WTC11 (cell line): ENCODE results near the gene MAP2K1. TPM values are rescaled to one million over a fixed set of nuclear protein-coding genes. Genes with fewer than 3 reads are reported as not detected.

Experiments
- ATAC-seq: fragments of 200-7000 bp; cut with Tn5 transposase; 2 replicates; pipeline ENCODE4 v1.10.0; 2021; ENCODE audit warnings: mild to moderate bottlenecking, moderate library complexity
- CTCF ChIA-PET: fragments of 300-600 bp; sonication (Branson Sonifier 250); formaldehyde crosslinking; loops from one replicate; lab custom pipeline; 2021; ENCODE audit warnings: antibody characterized with exemption; lab: Charles Lee
- POLR2A ChIA-PET: fragments of 350-600 bp; sonication (Branson Sonifier 250); formaldehyde crosslinking; loops from one replicate; lab custom pipeline; 2021; ENCODE audit warnings: antibody characterized with exemption; lab: Charles Lee
- DNase-seq: peaks from one replicate; pipeline ENCODE4 v3.0.0; 2021; ENCODE audit warnings: low spot score
- H3K27ac Mint-ChIP-seq: 2 replicates; pipeline ENCODE4 v1.8.0; 2021; ENCODE audit warnings: mixed read lengths
- H3K27me3 Mint-ChIP-seq: 2 replicates; pipeline ENCODE4 v1.8.0; 2021; ENCODE audit warnings: low read depth, mild to moderate bottlenecking, moderate library complexity, mixed read lengths
- H3K36me3 Mint-ChIP-seq: 2 replicates; pipeline ENCODE4 v1.8.0; 2021; ENCODE audit warnings: mixed read lengths
- H3K4me1 Mint-ChIP-seq: 2 replicates; pipeline ENCODE4 v1.8.0; 2022; ENCODE audit warnings: mixed read lengths
- H3K4me3 Mint-ChIP-seq: 2 replicates; pipeline ENCODE4 v1.8.0; 2021; ENCODE audit warnings: mild to moderate bottlenecking, moderate library complexity, mixed read lengths
- H3K9me3 Mint-ChIP-seq: 2 replicates; pipeline ENCODE4 v1.8.0; 2021; ENCODE audit warnings: mixed read lengths
- ATF1 ChIP-seq: sonication (generic); formaldehyde crosslinking; IDR thresholded peaks from 2 replicates; pipeline ENCODE4 v1.8.1; 2023; ENCODE audit warnings: mild to moderate bottlenecking, moderate library complexity, missing genetic modification reagents
- CBFB ChIP-seq: sonication (generic); formaldehyde crosslinking; IDR thresholded peaks from 2 replicates; pipeline ENCODE4 v1.8.1; 2022; ENCODE audit warnings: mild to moderate bottlenecking, low read depth, missing genetic modification reagents
- ELF4 ChIP-seq: sonication (generic); formaldehyde crosslinking; IDR thresholded peaks from 2 replicates; pipeline ENCODE4 v1.8.1; 2022; ENCODE audit warnings: low read depth, mild to moderate bottlenecking, moderate library complexity, missing genetic modification reagents
- EMX1 ChIP-seq: fragments of 250-450 bp; sonication (Bioruptor Pico); IDR thresholded peaks from 2 replicates; pipeline ENCODE4 v1.8.0; 2021; ENCODE audit warnings: mild to moderate bottlenecking
- ETV6 ChIP-seq: sonication (generic); formaldehyde crosslinking; IDR thresholded peaks from 2 replicates; pipeline ENCODE4 v1.8.1; 2022; ENCODE audit warnings: mild to moderate bottlenecking, missing genetic modification reagents
- GABPB1 ChIP-seq: sonication (generic); formaldehyde crosslinking; IDR thresholded peaks from 2 replicates; pipeline ENCODE4 v1.8.1; 2023; ENCODE audit warnings: mild to moderate bottlenecking, missing genetic modification reagents
- GTF2I ChIP-seq: fragments of 250-450 bp; sonication (Bioruptor Pico); conservative IDR thresholded peaks from 2 replicates; pipeline ENCODE4 v1.4.0; 2021; ENCODE audit warnings: mild to moderate bottlenecking
- MXD4 ChIP-seq: fragments of 250-450 bp; sonication (Bioruptor Pico); IDR thresholded peaks from 2 replicates; pipeline ENCODE4 v1.8.0; 2021; ENCODE audit warnings: mild to moderate bottlenecking, moderate library complexity, borderline replicate concordance
- NR3C1 ChIP-seq: sonication (generic); formaldehyde crosslinking; conservative IDR thresholded peaks from 2 replicates; pipeline ENCODE4 v1.8.1; 2023; ENCODE audit warnings: low read depth, mild to moderate bottlenecking, missing genetic modification reagents
- SMAD4 ChIP-seq: sonication (generic); formaldehyde crosslinking; IDR thresholded peaks from 2 replicates; pipeline ENCODE4 v1.8.0; 2022; ENCODE audit warnings: mild to moderate bottlenecking, missing genetic modification reagents
- TEAD1 ChIP-seq: sonication (generic); formaldehyde crosslinking; IDR thresholded peaks from 2 replicates; pipeline ENCODE4 v1.8.0; 2022; ENCODE audit warnings: mild to moderate bottlenecking, missing genetic modification reagents
- TEAD4 ChIP-seq: sonication (generic); formaldehyde crosslinking; IDR thresholded peaks from 2 replicates; pipeline ENCODE4 v1.8.0; 2022; ENCODE audit warnings: mild to moderate bottlenecking, missing genetic modification reagents
- ZNF317 ChIP-seq: sonication (generic); formaldehyde crosslinking; IDR thresholded peaks from 2 replicates; pipeline ENCODE4 v1.8.1; 2023; ENCODE audit warnings: low read depth, mild to moderate bottlenecking, moderate library complexity, missing genetic modification reagents, borderline replicate concordance
- ZNF396 ChIP-seq: fragments of 250-450 bp; sonication (Bioruptor Pico); IDR thresholded peaks from 2 replicates; pipeline ENCODE4 v1.8.0; 2021; ENCODE audit warnings: mild to moderate bottlenecking, moderate library complexity, borderline replicate concordance
- total RNA-seq: library from RNA; stranded (reverse); gene quantifications from 3 replicates; pipeline ENCODE4 v1.2.3, GENCODE V29; 2021
- TF ChIP-seq, protein P1 (sequence below): sonication (generic); formaldehyde crosslinking; IDR thresholded peaks from 2 replicates; pipeline ENCODE4 v1.8.0; 2022; ENCODE audit warnings: mild to moderate bottlenecking, missing genetic modification reagents
- TF ChIP-seq, protein P2 (sequence below): sonication (generic); formaldehyde crosslinking; IDR thresholded peaks from 2 replicates; pipeline ENCODE4 v1.8.1; 2023; ENCODE audit warnings: mild to moderate bottlenecking, moderate library complexity, missing genetic modification reagents
- TF ChIP-seq, protein P3 (sequence below): sonication (generic); formaldehyde crosslinking; IDR thresholded peaks from 2 replicates; pipeline ENCODE4 v1.8.0; 2023; ENCODE audit warnings: missing genetic modification reagents
- TF ChIP-seq, protein P4 (sequence below): sonication (generic); formaldehyde crosslinking; IDR thresholded peaks from 2 replicates; pipeline ENCODE4 v1.8.1; 2022; ENCODE audit warnings: mild to moderate bottlenecking, moderate library complexity, missing genetic modification reagents
- TF ChIP-seq, protein P5 (sequence below): sonication (generic); formaldehyde crosslinking; conservative IDR thresholded peaks from 2 replicates; pipeline ENCODE4 v1.8.1; 2023; ENCODE audit warnings: mild to moderate bottlenecking, low read depth, missing genetic modification reagents, moderate library complexity

The MAP2K1 gene
- total RNA-seq, 1 experiment from 2014 or later, result 93.0 TPM

DNA sequence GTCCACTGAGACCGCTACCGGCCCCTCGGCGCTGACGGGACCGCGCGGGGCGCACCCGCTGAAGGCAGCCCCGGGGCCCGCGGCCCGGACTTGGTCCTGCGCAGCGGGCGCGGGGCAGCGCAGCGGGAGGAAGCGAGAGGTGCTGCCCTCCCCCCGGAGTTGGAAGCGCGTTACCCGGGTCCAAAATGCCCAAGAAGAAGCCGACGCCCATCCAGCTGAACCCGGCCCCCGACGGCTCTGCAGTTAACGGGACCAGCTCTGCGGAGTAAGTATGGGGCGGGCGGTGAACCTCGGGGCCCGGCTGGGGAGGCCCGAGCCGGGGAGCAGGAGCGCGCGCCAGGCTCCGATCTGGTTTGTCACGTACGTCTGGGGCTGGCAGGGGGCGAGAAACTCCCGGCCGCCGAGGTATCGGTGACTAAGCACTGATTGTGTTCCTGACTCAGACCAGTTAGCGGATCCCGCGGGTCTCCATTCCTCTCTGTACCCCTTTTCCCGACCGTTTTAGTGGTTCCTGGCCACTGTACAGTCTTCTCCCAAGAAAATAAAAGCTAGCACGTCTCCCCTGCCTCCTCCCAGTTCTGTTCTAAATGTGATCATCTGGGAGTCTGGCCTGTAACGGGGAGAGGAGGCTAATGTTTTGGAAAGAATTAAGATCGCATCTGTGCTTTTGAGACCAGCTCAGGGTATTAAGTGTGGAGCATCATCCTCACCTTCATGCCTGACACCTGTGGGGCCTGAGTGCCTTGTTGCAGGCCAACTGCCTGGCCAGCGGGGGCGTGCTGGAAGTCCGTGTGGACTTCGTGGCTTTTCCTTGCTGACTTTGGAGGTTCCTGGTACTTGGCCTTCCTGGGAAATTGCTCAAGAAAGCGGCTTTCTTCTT, 691 bp downstream of the MAP2K1 start:
- Mint-ChIP-seq H3K27ac (peak overlapping the region; percentile 93), H3K4me3 (peak overlapping the region; percentile 95), H3K36me3 (peaks cover 20% of the 10 kb centered on the region), H3K27me3 (peaks cover 3% of the 10 kb centered on the region; the same call in 1 of the 2 replicates), H3K9me3 (no peaks in the 10 kb centered on the region), H3K4me1 (peaks cover 45% of the 10 kb centered on the region)
- DNase-seq, result peak; percentile 56
- POLR2A ChIA-PET, result interaction anchor here (0.6 to 1.4 kb wide), 5 partner anchors 16 to 118 kb away, joined by 4 to 6 read pairs (median 4); partner anchors contain the start of gene ZWILCH
- CTCF ChIA-PET, result interaction anchor here (0.7 to 3.6 kb wide), 16 partner anchors 7 to 471 kb away, joined by 3 to 41 read pairs (median 4); partner anchors contain the start of gene SNAPC5
- peak; percentile 19 for ATAC-seq
- peak; percentile 68; the same call in 1 of the 2 replicates for TF ChIP-seq ATF1 (CRISPR knock-in tag)
- TF ChIP-seq, protein P1, sequence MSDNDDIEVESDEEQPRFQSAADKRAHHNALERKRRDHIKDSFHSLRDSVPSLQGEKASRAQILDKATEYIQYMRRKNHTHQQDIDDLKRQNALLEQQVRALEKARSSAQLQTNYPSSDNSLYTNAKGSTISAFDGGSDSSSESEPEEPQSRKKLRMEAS (CRISPR knock-in tag), result 0 out of 2 replicates have a peak, but pooled peaks have one; percentile 5
- TF ChIP-seq SMAD4 (CRISPR knock-in tag), result no peak
- TF ChIP-seq, protein P2, sequence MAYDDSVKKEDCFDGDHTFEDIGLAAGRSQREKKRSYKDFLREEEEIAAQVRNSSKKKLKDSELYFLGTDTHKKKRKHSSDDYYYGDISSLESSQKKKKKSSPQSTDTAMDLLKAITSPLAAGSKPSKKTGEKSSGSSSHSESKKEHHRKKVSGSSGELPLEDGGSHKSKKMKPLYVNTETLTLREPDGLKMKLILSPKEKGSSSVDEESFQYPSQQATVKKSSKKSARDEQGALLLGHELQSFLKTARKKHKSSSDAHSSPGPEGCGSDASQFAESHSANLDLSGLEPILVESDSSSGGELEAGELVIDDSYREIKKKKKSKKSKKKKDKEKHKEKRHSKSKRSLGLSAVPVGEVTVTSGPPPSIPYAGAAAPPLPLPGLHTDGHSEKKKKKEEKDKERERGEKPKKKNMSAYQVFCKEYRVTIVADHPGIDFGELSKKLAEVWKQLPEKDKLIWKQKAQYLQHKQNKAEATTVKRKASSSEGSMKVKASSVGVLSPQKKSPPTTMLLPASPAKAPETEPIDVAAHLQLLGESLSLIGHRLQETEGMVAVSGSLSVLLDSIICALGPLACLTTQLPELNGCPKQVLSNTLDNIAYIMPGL, result peak; percentile 59; the same call in 1 of the 2 replicates

DNA sequence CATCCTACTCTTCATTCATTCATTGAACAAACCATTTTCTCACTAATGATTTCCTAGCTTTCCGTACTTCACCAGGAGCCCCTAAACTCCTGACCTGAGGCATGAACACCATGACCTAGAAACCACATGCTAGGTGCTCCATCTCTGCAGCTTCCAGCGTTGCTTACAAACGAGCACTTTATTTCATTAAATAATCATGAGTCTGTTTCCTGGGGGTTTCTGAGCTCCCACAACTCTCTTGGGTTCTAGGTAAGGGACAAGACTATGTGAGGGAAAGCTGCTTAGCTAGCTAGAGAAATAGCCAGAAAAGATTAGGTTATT, 1.3 kb downstream of the MAP2K1 start:
- Mint-ChIP-seq H3K27me3 (peaks cover 3% of the 10 kb centered on the region; the same call in 1 of the 2 replicates), H3K36me3 (peaks cover 22% of the 10 kb centered on the region), H3K4me3 (peak overlapping the region; percentile 95), H3K4me1 (peaks cover 48% of the 10 kb centered on the region), H3K9me3 (no peaks in the 10 kb centered on the region), H3K27ac (peak overlapping the region; percentile 93; the same call in 1 of the 2 replicates)
- no peak for TF ChIP-seq TEAD4 (CRISPR knock-in tag)
- no peak for TF ChIP-seq CBFB (CRISPR knock-in tag)
- TF ChIP-seq TEAD1 (CRISPR knock-in tag), result no peak
- no peak for ATAC-seq
- ChIA-PET CTCF (interaction anchor here (0.7 to 3.6 kb wide), 11 partner anchors 8 to 471 kb away, joined by 3 to 41 read pairs (median 3); partner anchors contain the start of gene SNAPC5), POLR2A (interaction anchor here (0.5 to 1.4 kb wide), 4 partner anchors 17 to 132 kb away, joined by 3 to 4 read pairs (median 4); partner anchors contain the start of gene ZWILCH)
- DNase-seq, result no peak

DNA sequence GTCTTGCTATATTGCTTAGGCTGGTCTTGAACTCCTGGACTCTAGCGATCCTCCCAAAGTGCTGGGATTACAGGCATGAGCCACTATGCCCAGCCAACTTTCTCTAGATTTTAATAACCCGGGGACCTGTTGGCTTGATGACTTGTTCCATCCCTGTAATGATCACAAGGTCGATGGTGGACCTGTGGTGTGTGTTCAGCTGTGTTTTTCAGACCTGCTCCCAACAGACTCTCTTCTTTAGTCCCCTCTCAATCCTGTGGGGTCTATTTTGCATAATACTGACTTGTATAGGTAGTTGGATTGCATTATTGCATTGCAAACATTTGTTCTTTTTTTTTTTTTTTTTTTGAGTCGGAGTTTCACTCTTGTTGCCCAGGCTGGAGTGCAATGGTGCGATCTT, 1.9 kb downstream of the MAP2K1 start:
- Mint-ChIP-seq H3K27ac (peak overlapping the region; percentile 74; the same call in 1 of the 2 replicates), H3K36me3 (peaks cover 22% of the 10 kb centered on the region), H3K9me3 (no peaks in the 10 kb centered on the region), H3K27me3 (peaks cover 3% of the 10 kb centered on the region; the same call in 1 of the 2 replicates), H3K4me1 (peaks cover 51% of the 10 kb centered on the region), H3K4me3 (peak overlapping the region; percentile 95)
- ChIA-PET CTCF (interaction anchor here (0.9 to 3.6 kb wide), 5 partner anchors 16 to 136 kb away, joined by 3 to 41 read pairs (median 4); partner anchors contain the start of gene SNAPC5), POLR2A (interaction anchor here (0.5 to 1.4 kb wide), 3 partner anchors 16 to 132 kb away, joined by 3 to 4 read pairs (median 4); partner anchors contain the start of gene ZWILCH)
- no peak for ATAC-seq
- DNase-seq, result no peak
- TF ChIP-seq ZNF317, result no peak

DNA sequence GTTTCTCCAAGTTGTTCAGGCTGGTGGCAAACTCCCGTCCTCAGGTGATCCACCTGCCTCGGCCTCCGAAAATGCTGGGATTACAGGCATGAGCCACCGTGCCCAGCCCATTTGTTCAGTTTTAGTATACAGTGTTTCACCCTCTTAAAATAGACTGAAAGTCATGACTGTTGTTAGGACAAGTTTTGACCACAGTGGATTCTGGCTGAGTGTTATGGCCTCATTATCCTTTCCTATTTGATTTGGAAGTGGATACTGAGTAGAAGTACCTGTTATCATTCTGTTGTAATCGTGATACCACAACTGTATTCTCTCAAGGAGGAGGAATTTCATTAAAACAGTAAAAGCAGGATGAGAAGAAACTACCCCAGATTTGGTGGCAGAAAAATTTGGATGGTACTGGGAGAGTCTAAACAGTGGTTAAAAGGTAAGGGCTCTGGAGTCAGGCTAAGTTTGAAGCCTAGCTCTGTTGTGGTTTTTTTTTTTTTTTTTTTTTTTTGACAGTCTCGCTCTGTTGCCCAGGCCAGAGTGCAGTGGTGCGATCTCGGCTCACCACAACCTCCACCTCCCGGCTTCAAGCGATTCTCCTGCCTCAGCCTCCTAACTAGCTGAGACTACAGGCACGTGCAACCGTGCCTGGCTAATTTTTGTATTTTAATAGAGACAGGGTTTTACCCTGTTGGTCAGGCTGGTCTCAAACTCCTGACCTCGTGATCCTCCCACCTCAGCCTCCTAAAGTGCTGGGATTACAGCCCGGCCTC, 2.6 kb downstream of the MAP2K1 start:
- ATAC-seq (no peak), DNase-seq (no peak)
- Mint-ChIP-seq H3K4me1 (peaks cover 54% of the 10 kb centered on the region), H3K9me3 (no peaks in the 10 kb centered on the region), H3K4me3 (peak overlapping the region; percentile 95), H3K27me3 (peaks cover 3% of the 10 kb centered on the region; the same call in 1 of the 2 replicates), H3K36me3 (peaks cover 22% of the 10 kb centered on the region), H3K27ac (peak overlapping the region; percentile 76)
- CTCF ChIA-PET, result interaction anchor here (0.6 to 3.6 kb wide), 2 partner anchors 109 to 153 kb away, joined by 3 to 41 read pairs; partner anchors contain the start of gene SNAPC5
- POLR2A ChIA-PET, result interaction anchor here (0.7 kb wide), 1 partner anchor 96 kb away, joined by 3 read pairs; no protein-coding TSS in a partner anchor
- TF ChIP-seq NR3C1 (CRISPR knock-in tag) (no peak), SMAD4 (CRISPR knock-in tag) (no peak), GABPB1 (CRISPR knock-in tag) (no peak), MXD4 (no peak), GTF2I (no peak), ZNF396 (no peak), EMX1 (no peak), ETV6 (CRISPR knock-in tag) (no peak), ELF4 (CRISPR knock-in tag) (no peak)
- TF ChIP-seq, protein P3, sequence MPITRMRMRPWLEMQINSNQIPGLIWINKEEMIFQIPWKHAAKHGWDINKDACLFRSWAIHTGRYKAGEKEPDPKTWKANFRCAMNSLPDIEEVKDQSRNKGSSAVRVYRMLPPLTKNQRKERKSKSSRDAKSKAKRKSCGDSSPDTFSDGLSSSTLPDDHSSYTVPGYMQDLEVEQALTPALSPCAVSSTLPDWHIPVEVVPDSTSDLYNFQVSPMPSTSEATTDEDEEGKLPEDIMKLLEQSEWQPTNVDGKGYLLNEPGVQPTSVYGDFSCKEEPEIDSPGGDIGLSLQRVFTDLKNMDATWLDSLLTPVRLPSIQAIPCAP (CRISPR knock-in tag), result no peak
- TF ChIP-seq, protein P4, sequence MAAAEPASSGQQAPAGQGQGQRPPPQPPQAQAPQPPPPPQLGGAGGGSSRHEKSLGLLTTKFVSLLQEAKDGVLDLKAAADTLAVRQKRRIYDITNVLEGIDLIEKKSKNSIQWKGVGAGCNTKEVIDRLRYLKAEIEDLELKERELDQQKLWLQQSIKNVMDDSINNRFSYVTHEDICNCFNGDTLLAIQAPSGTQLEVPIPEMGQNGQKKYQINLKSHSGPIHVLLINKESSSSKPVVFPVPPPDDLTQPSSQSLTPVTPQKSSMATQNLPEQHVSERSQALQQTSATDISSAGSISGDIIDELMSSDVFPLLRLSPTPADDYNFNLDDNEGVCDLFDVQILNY (CRISPR knock-in tag), result no peak
- TF ChIP-seq, protein P5, sequence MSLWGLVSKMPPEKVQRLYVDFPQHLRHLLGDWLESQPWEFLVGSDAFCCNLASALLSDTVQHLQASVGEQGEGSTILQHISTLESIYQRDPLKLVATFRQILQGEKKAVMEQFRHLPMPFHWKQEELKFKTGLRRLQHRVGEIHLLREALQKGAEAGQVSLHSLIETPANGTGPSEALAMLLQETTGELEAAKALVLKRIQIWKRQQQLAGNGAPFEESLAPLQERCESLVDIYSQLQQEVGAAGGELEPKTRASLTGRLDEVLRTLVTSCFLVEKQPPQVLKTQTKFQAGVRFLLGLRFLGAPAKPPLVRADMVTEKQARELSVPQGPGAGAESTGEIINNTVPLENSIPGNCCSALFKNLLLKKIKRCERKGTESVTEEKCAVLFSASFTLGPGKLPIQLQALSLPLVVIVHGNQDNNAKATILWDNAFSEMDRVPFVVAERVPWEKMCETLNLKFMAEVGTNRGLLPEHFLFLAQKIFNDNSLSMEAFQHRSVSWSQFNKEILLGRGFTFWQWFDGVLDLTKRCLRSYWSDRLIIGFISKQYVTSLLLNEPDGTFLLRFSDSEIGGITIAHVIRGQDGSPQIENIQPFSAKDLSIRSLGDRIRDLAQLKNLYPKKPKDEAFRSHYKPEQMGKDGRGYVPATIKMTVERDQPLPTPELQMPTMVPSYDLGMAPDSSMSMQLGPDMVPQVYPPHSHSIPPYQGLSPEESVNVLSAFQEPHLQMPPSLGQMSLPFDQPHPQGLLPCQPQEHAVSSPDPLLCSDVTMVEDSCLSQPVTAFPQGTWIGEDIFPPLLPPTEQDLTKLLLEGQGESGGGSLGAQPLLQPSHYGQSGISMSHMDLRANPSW (CRISPR knock-in tag), result no peak
